KBM-7 (cell line): ENCODE data around the gene ETFDH.
"Not testable (repeated sequence)": the region's sequence is repeated elsewhere in the genome, so short reads cannot be mapped to it uniquely, and the experiment has no call there.

Source experiments
- DNase-seq: peaks from one replicate; pipeline ENCODE4 v3.0.0-alpha.2; 2015
- in situ Hi-C: fragments of 300-500 bp; cut with MboI; formaldehyde crosslinking; loops from 2 replicates; pipeline ENCODE4 v1.14.3; 2020; ENCODE audit warnings: low sequenced_read_pairs, low pct_unique_long_range_greater_than_20kb, mixed read lengths

Gene ETFDH

DNA sequence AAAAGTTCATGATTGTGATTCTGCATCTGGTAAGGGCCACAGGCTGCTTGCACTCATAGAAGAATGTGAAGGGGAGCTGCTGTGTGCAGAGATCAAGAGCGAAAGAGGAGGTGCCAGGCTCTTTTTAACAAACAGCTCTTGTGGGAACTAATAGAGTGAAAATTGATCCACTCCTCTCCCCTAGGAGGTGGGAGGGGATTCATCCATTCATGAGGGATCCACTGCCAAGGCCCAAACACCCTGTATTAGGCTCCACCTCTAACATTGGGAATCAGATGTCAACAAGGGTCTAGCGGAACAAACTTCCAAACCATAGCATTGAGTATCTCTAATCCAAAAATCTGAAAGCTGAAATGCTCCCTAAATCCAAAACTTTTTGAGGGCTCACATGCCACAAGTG is 67.5 kb downstream of the ETFDH start:
- DNase-seq, result no peak
- in situ Hi-C loops, result no loop called here

DNA sequence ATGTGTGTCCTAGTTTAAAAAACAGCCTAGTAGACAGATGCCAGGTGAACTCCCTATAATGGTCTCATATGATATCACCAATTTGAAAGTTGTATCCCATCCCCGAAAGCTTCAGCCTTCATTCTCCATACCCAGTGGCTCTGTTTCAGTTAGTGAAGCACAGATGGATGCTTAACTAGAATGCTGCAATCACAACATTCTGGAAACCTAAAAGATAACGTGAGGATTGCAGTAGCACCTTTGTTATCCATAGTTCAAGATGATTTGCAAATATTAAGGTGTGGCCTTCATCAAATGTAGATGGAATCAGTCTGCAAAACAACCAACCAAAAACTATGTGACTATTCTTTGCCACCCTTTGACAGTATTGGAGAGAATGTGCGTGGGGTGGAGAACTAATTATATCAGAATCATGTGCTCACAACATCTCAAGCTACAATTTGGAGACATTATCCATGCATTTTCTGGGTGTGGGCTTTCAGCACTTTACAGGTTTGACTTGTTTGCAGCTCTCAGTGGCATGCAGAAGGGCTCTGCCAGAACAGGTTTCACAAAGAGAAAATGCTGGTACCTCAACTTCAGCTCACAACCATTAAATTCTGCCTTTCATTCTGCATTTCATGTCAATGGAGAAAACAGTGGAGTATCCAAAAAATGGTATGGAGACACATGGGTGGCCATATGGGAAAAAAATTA is 69.4 kb downstream of the ETFDH start:
- DNase-seq, result no peak
- in situ Hi-C loops, result no loop called here

- in situ Hi-C loops, DNase-seq: not testable (repeated sequence)
These were observed 74.4 kb downstream of the ETFDH start for GRCh38 chr4:158746537-158746936.

DNA sequence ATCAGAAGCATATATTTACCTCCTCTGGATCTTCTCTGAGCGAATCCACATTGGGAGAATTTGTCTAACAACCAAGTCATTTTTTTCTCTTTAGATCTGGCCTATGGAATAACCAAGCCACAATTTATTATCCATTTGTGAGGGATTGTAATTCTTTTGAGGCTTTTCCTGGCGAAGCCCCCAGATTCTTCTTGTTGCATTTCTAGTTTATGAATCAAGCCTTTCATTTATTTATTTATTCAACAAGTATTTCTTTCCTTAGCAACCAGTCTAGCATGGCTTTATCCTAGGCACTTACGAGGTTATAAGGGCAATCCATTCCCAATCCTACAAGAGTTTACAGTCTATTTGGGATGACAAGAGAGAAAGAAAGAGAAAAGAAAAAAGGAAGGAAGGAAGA is 78.3 kb downstream of the ETFDH start:
- in situ Hi-C loops, result no loop called here
- no peak for DNase-seq

GRCh38 chr4:158754385-158755180 is 82.5 kb downstream of the ETFDH start:
- no peak for DNase-seq
- in situ Hi-C loops, result no loop called here

- DNase-seq, in situ Hi-C loops: not testable (repeated sequence)
These were observed 83.7 kb downstream of the ETFDH start for GRCh38 chr4:158755819-158756218.

GRCh38 chr4:158756588-158756987 is 84.5 kb downstream of the ETFDH start:
- in situ Hi-C loops, result no loop called here

DNA sequence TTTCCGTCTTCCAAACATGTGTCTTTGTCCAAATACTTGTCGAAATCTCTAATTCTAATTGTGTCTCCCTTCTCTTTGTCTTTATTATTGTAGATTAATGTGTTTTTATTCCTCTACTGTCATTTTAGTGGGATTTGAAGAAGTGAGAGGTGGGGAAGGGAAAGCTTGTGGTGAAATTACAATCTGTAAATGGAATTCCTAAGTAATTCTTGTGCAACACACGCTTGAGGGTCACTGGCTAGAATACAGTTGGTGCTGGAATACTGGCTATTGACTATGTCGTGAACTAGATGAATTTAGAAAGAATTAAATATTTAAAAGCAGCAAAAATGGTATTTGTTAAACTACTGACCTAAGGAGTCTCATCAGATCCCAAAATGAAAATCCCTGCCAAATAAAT is 86.0 kb downstream of the ETFDH start:
- no peak for DNase-seq
- in situ Hi-C loops, result no loop called here

More at GRCh38 chr4:158756588-158756987, 84.5 kb downstream of the ETFDH start:
- no peak for DNase-seq

- in situ Hi-C loops, result no loop called here
These were observed 86.6 kb downstream of the ETFDH start for GRCh38 chr4:158758703-158759102.

More at GRCh38 chr4:158758703-158759102, 86.6 kb downstream of the ETFDH start:
- DNase-seq, result no peak
